Mesodermal cell (in vitro differentiated cells): ENCODE data around the gene YTHDF1.
A peak's percentile ranks its signal among the peaks of the same experiment; 100 is the strongest.

Source experiments
- H3K27ac ChIP-seq: 2 replicates; pipeline ENCODE4 v1.7.0; 2013; ENCODE audit warnings: mild to moderate bottlenecking, low read depth, low read length, moderate library complexity; ENCODE audit not compliant: severe bottlenecking
- H3K36me3 ChIP-seq: 2 replicates; pipeline ENCODE4 v1.7.1; 2013; ENCODE audit warnings: mild to moderate bottlenecking, low read length, moderate library complexity; ENCODE audit not compliant: control insufficient read depth, insufficient read depth
- H3K4me1 ChIP-seq: one replicate; pipeline ENCODE4 v1.7.1; 2013; ENCODE audit warnings: mild to moderate bottlenecking, low read length; ENCODE audit not compliant: insufficient read depth, control insufficient read depth, poor library complexity, severe bottlenecking
- H3K4me3 ChIP-seq: 2 replicates; pipeline ENCODE4 v1.7.0; 2013; ENCODE audit warnings: low read length, control low read depth, mild to moderate bottlenecking; ENCODE audit not compliant: insufficient read depth, poor library complexity, severe bottlenecking; ENCODE audit errors: extremely low read depth
- H3K9me3 ChIP-seq: 2 replicates; pipeline ENCODE4 v1.7.1; 2013; ENCODE audit warnings: mild to moderate bottlenecking, low read length, moderate library complexity; ENCODE audit not compliant: control insufficient read depth
- WGBS, 2 experiments: methylation state at CpG; one replicate each; pipeline ENCODE4 v1.1.5; 2013; ENCODE audit warnings: missing lambda C conversion rate in 2 of 2; ENCODE audit not compliant: insufficient coverage in 2 of 2; 5-methylcytosine and 5-hydroxymethylcytosine counted together

YTHDF1 gene

GRCh38 chr20:63236116-63236837, 20.3 kb upstream of the YTHDF1 start:
- no peak overlapping the region for H3K27ac ChIP-seq
- H3K36me3 ChIP-seq: no peaks in the 10 kb centered on the region
- no peaks in the 10 kb centered on the region for H3K9me3 ChIP-seq
- H3K4me3 ChIP-seq: no peak overlapping the region
- 90 to 93% methylated on average over 21 of the region's 26 CpGs for WGBS, 2 experiments
- H3K4me1 ChIP-seq: peaks cover 44% of the 10 kb centered on the region

GRCh38 chr20:63235399-63235983, 19.6 kb upstream of the YTHDF1 start, which contains the start of gene BIRC7:
BIRC7 (plus strand) TSS chr20:63235905; CDS start chr20:63236097, 192 bp downstream.
- Histone ChIP-seq H3K27ac (no peak within 1 kb of the TSS), H3K36me3 (no peaks in the 10 kb centered on the region), H3K4me1 (peaks cover 52% of the 10 kb centered on the region), H3K9me3 (no peaks in the 10 kb centered on the region), H3K4me3 (no peak within 1 kb of the TSS)
- 67 to 69% methylated on average over 14 of the region's 17 CpGs for WGBS, 2 experiments

GRCh38 chr20:63234693-63235398, 18.9 kb upstream of the YTHDF1 start:
- Histone ChIP-seq H3K36me3 (no peaks in the 10 kb centered on the region), H3K9me3 (no peaks in the 10 kb centered on the region), H3K27ac (no peak overlapping the region), H3K4me1 (peaks cover 58% of the 10 kb centered on the region), H3K4me3 (no peak overlapping the region)
- 14 to 16% methylated on average over 7 to 9 of the region's 20 CpGs for WGBS, 2 experiments

GRCh38 chr20:63233924-63234323, 18.0 kb upstream of the YTHDF1 start:
- no peak overlapping the region for H3K4me3 ChIP-seq
- H3K36me3 ChIP-seq: no peaks in the 10 kb centered on the region
- no peaks in the 10 kb centered on the region for H3K9me3 ChIP-seq
- WGBS, 2 experiments: 91% methylated on average over 15 to 17 of the region's 17 CpGs
- no peak overlapping the region for H3K27ac ChIP-seq
- H3K4me1 ChIP-seq: peaks cover 67% of the 10 kb centered on the region

GRCh38 chr20:63233061-63233344, 17.1 kb upstream of the YTHDF1 start:
- H3K27ac ChIP-seq: peak overlapping the region; percentile 93
- 69 to 91% methylated on average over 2 to 3 of the region's 3 CpGs for WGBS, 2 experiments
- H3K36me3 ChIP-seq: no peaks in the 10 kb centered on the region
- no peaks in the 10 kb centered on the region for H3K9me3 ChIP-seq
- peaks cover 68% of the 10 kb centered on the region for H3K4me1 ChIP-seq
- H3K4me3 ChIP-seq: no peak overlapping the region

- Histone ChIP-seq H3K27ac (peak overlapping the region; percentile 93), H3K4me1 (peaks cover 68% of the 10 kb centered on the region), H3K4me3 (no peak overlapping the region), H3K36me3 (no peaks in the 10 kb centered on the region), H3K9me3 (no peaks in the 10 kb centered on the region)
- 56% methylated on average over 12 to 15 of the region's 18 CpGs for WGBS, 2 experiments
These were observed 16.5 kb upstream of the YTHDF1 start for GRCh38 chr20:63232235-63233060.

- 15 to 22% methylated on average over 12 to 13 of the region's 17 CpGs for WGBS, 2 experiments
- Histone ChIP-seq H3K4me1 (peaks cover 67% of the 10 kb centered on the region), H3K27ac (peak overlapping the region; percentile 0), H3K4me3 (no peak overlapping the region), H3K9me3 (no peaks in the 10 kb centered on the region), H3K36me3 (no peaks in the 10 kb centered on the region)
These were observed 14.9 kb upstream of the YTHDF1 start for GRCh38 chr20:63230800-63231268.

GRCh38 chr20:63228806-63229205, 12.9 kb upstream of the YTHDF1 start:
- peaks cover 69% of the 10 kb centered on the region for H3K4me1 ChIP-seq
- no peak overlapping the region for H3K27ac ChIP-seq
- H3K9me3 ChIP-seq: no peaks in the 10 kb centered on the region
- no peaks in the 10 kb centered on the region for H3K36me3 ChIP-seq
- no peak overlapping the region for H3K4me3 ChIP-seq
- 61 to 69% methylated on average over 11 to 13 of the region's 13 CpGs for WGBS, 2 experiments

- H3K36me3 ChIP-seq: no peaks in the 10 kb centered on the region
- peaks cover 56% of the 10 kb centered on the region for H3K4me1 ChIP-seq
- WGBS, 2 experiments: 94 to 100% methylated on average over 2 to 4 of the region's 5 CpGs
These were observed 11.3 kb upstream of the YTHDF1 start for GRCh38 chr20:63227260-63227659.

More at GRCh38 chr20:63227260-63227659, 11.3 kb upstream of the YTHDF1 start:
- Histone ChIP-seq H3K4me3 (no peak overlapping the region), H3K27ac (no peak overlapping the region), H3K9me3 (no peaks in the 10 kb centered on the region)
